SU-DHL-6 (cell line): ENCODE results near the gene ABR.

Experiments used
- CTCF ChIP-seq: fragments of 200-600 bp; sonication (generic); IDR thresholded peaks from one replicate; pipeline ENCODE4 v1.5.1; 2017; ENCODE audit warnings: antibody characterized with exemption, mild to moderate bottlenecking, low read length, moderate library complexity; ENCODE audit not compliant: insufficient read depth, poor library complexity, severe bottlenecking
- EZH2phosphoT487 ChIP-seq: fragments of 200-600 bp; sonication (generic), shearing (Covaris generic); conservative IDR thresholded peaks from 2 replicates; pipeline ENCODE4 v1.6.1; 2018; ENCODE audit warnings: mild to moderate bottlenecking, antibody characterized with exemption, low read length, moderate library complexity, mixed read lengths

GRCh38 chr17:1126801-1127550 is 52.8 kb downstream of the ABR start:
- TF ChIP-seq CTCF = no peak
- no peak for TF ChIP-seq EZH2phosphoT487
